HG02642 (cell line): ENCODE measurements around the gene OSBP2.

Experiments used
- ATAC-seq: cut with Tn5 transposase; IDR thresholded peaks from one replicate; pipeline ENCODE4 v1.9.1; 2021; ENCODE audit warnings: mild to moderate bottlenecking; ENCODE audit not compliant: unreplicated experiment, poor library complexity

OSBP2 gene

DNA sequence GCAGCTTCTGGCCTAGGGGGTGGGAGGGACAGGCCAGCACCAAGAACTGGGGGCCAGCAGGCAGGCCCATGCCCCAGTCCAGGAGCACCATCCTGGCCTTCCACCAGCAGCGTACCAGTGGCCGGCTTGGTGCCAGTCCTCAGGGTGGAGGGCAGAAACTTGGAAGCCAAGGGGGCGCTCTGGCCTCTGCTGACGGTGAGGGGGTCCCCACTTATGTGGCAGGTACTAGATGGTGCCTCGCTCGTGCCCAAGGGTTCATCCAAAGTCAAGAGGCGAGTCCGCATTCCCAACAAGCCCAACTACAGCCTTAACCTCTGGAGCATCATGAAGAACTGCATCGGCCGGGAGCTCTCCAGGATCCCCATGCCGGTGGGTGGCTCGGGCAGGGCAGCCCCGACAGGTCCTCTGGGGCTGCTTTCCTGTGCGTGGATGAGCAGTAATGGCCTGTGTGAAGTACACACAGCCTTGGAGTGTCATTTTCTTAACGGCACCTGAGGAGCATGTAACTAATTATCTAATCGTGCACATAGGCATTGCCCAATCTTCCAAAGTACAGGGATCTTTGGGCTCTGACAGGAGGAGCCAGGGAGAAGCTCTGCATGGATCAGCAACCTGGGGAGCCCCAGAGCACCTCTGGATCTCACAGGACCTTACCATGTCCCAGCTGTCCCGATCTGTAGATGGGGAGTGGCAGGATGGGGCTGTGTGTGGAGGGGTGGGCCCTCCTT is 194.8 kb downstream of the OSBP2 start:
- no peak for ATAC-seq

- ATAC-seq = no peak
Observed at GRCh38 chr22:30889996-30890480, 195.4 kb downstream of the OSBP2 start.

DNA sequence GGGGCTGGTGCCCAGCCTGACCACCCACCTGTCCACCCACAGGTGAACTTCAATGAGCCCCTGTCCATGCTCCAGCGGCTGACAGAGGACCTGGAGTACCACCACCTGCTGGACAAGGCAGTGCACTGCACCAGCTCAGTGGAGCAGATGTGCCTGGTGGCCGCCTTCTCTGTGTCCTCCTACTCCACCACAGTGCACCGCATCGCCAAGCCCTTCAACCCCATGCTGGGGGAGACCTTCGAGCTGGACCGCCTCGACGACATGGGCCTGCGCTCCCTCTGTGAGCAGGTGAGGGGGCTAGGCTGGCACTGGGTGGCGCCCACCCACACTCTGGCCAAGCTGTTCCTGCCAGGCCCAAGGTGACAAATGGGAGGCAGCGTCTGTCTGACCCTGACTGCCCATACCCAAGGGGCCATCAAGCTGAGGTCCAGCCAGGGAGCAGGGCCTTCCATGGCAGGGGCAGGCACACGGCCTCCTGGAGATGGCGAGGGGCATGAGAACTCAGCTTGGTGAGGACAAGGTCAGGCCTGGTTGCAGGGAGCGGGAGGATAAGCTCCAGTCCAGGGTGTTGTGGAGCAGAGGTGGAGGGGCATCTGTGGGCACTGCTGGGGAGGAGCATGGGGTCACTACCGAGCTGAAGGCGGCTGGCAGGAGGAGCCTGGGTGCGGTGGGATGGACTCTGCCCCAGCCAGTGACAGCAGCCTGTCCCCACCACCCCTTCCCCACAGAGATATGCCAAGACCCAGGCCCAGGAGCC is 196.2 kb downstream of the OSBP2 start:
- no peak for ATAC-seq

GRCh38 chr22:30891443-30891755 is 196.7 kb downstream of the OSBP2 start:
- no peak for ATAC-seq

DNA sequence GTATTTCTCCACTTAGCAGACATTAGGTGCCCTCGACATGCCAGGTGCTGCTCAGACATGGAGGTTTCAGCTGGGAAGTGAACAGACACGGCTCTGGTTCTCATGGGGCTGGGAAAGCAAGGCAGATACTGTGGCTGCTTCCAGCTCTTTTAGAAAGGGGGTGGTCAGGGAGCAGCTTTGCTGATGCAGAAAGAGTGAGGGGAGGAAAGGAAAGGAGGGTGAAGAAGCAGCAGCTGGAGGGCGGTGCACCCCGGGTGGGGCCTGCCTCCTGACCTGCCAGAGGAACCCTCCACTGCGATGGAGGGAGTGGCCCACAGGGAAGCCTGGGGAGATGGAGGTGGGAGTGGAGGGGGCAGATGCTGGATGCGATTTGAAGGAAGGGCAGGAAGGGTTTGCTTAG is 197.1 kb downstream of the OSBP2 start:
- ATAC-seq = no peak

GRCh38 chr22:30892286-30892685 is 197.6 kb downstream of the OSBP2 start:
- ATAC-seq = no peak

GRCh38 chr22:30892731-30893221 is 198.1 kb downstream of the OSBP2 start:
- no peak for ATAC-seq

- no peak for ATAC-seq
Observed at GRCh38 chr22:30893434-30894370, 199.0 kb downstream of the OSBP2 start.

DNA sequence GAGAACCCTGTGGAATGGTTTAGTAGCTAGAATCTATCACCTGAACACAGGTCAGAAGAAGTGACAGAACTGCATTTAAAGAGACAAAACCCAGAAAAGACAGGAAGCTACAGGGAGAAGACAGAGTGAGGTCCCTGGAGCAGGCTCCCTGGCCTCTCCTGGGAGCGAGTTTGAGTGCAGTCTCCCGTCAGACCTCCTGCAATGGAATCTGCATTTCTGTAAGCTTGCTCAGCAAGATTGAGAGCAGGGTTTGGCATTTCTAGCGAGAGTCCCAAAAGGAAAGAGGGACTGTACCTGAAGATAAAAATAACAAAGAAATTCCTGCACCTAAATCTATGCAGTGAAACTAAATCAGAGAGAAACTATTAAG is 199.7 kb downstream of the OSBP2 start:
- ATAC-seq = no peak

DNA sequence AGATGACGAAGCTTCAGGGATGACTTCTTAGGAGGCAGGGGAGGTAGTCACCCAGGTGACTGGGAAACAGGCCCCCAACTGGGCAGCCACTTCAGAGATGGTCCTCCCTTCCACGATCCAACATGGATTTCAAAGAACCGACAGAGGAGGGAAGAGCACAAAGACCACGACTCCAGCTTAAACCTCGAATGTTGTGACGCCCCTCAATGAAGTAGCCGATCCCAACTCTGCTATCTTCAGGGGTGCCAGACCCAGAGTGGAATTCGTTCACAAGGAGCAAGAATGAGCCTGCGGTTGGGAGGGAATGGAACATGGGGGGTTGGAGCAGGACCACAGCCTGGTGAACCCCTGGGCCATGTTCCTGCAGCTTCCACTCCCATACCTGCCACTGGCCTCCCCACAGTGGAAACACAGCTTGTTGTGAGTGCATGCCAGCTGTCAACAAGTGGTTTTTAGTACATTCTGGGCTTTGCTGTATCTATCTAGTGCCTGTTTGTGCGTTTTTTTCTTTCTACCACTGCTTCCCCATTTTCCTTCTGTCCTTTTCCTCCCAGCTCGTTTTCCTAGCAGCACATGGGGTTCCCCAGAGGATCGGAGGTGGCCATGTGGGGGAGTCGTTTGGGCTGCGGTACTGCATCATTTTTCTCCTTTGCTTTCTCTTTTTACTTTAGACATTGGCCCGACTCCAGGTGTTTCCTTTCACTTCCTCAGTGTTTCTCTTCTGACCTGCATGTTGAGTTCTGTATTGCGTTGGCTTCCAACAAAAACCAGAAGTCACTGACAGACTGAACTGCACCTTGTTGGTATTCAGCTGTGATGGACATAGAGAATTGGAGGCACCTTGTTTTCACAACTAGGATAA is 208.1 kb downstream of the OSBP2 start:
- no peak for ATAC-seq

- no peak for ATAC-seq
Observed at GRCh38 chr22:30903876-30904460, 209.3 kb downstream of the OSBP2 start.

GRCh38 chr22:30905696-30906341 is 211.1 kb downstream of the OSBP2 start:
- ATAC-seq = no peak

DNA sequence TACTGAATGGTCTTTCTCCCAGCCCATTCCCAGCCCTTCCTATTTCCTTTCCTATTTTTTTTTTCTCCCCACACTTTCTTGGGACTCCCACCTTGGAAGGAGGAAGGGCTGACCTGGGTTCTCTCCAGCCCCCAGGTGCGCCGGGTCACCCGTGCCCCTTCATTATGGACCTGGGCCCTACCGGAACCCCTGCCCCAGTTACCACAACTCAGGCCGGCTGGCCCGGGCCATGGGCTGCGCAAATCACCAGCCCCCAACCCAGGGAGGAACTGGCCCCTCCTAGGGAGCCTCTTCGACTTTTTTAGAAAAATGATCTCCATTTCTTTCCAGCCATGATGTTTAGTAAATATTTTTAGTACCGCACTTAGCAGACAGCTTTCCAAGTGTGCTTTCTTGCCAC is 211.7 kb downstream of the OSBP2 start:
- ATAC-seq = no peak

DNA sequence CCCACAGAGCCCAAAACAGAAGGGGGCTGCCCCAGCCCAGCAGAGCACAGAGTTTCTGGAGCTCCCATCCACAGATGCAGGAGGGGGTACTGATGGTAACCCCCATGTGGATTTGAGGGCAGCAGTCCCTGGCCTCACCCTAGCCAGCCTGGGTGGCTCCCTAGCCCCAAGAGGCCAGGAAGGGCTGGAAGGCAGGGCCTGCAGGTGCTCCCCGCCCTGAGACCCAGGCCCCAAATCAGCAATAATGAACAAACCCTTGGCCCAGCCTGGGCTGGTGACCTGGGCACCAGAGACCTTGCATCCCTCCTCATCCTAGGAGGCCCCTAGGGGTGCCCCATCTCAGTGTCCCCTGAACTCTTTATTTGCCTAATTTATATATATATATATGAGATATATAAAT is 212.3 kb downstream of the OSBP2 start:
- no peak for ATAC-seq

DNA sequence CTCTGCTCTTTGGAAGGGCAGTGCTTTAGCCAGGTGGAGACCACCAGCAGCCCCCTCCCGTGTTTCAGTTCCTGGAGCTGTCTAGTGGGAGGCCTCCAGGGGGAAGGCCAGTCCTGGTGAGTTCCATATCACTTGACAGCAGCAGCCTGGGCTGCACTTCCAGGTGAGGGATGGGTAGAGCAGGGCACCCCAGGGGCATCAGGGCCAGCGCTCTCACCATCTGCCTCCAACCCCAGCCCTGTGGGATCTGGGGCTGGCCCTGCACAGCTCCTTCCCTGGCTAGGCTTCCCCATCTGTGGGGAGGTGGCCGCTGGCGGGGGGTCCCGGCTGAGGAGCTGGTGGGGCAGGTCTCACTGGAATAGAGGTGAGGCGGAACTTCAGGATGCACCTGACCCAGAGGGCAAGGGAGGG is 213.4 kb downstream of the OSBP2 start:
- ATAC-seq = no peak

GRCh38 chr22:30909306-30909705 is 214.6 kb downstream of the OSBP2 start:
- no peak for ATAC-seq

DNA sequence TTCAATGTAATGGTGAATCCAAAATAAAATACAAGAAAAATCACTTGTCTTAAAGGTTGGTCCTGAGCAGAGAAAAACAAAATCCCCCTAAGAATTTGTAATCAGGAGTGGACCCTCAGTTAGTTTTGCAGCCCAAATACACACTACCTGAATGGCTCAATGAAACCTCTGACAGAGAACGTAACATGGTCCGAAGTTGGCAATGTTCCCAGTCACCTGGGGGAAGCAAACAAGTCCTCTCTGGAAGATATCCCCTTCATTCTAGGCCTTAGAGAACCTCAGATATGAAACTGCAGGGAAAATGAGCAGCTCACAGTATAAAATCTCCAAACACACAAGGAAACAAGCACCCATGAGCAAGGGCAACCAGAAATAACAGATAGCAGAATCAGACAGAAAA is 215.7 kb downstream of the OSBP2 start:
- ATAC-seq = no peak

DNA sequence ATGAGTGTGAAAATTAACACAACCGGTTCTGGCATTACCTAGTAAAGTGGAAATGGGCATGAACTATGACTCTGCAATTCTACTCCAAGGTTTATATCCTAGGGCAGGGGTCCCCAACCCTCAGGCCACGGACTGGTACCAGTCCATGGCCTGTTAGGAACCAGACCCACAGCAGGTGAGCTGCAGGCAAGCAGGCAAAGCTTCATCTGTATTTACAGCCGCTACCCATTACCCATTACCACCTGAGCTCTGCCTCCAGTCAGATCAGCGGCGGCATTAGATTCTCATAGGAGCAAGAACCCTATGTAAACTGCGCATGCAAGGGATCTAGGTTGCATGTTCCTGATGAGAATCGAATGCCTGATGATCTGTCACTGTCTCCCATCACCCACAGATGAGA is 224.1 kb downstream of the OSBP2 start:
- ATAC-seq = no peak

GRCh38 chr22:30919973-30920372 is 225.3 kb downstream of the OSBP2 start:
- ATAC-seq = no peak
